Lung microvascular endothelial cell (primary cell): Measurements from ENCODE around the gene BTAF1. TPM values are rescaled to one million over a fixed set of nuclear protein-coding genes. Genes with fewer than 3 reads are reported as not detected.
"Not testable (repeated sequence)": the region's sequence is repeated elsewhere in the genome, so short reads cannot be mapped to it uniquely, and the experiment has no call there.

ENCODE experiments used
- DNase-seq, 2 donors: peaks; one replicate each; pipeline versions ENCODE4 v3.0.0 to v3.0.0-alpha.2; 2010; ENCODE audit warnings: low read depth in 2 of 2
- total RNA-seq: library from RNA; depleted of rRNA; stranded (reverse); fragments of >200 nt; gene quantifications from 2 replicates; pipeline ENCODE4 v1.2.1, GENCODE V29; 2014

BTAF1 gene
- total RNA-seq, 1 donor from 2014 or later = 28.2 TPM

DNA sequence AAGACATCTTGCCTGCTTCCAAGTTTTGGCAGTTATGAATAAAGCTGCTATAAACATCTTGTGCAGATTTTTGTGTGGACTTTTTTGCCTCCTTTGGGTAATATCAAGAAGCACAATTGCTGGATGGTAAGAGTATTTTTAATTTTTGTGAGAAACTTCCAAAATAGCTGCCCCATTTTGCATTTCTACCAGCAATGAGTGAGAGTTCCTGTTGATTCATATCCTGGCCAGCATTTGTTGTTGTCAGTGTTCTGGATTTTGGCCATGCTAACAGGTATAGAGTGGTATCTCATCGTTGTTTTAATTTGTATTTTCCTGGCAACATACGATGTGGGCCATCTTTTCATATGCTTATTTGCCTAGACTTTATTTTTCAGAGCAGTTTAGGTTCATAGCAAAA is 53.9 kb downstream of the BTAF1 start:
- peak; percentile 40 to 61 for DNase-seq

GRCh38 chr10:91978585-91978984 is 55.0 kb downstream of the BTAF1 start:
- DNase-seq = no peak

DNA sequence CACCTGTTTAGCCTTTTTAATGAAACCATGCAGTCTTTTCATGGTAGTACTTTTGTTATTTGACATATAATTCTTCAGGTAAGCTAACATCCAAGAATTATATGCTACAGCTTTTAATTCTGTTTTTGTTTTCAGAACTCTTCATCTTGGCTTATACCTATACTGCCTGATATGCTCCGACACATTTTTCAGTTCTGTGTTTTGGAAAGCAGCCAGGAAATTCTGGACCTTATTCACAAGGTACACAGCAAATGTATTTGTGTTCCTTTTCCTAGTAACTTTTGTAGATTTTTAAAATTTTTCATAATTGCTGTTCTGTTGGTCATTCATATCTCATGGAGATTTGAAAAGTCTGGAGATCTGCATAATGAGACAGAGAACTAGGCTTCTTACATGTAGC is 56.7 kb downstream of the BTAF1 start:
- peak in 1 of 2 donors; percentile 67 for DNase-seq

DNA sequence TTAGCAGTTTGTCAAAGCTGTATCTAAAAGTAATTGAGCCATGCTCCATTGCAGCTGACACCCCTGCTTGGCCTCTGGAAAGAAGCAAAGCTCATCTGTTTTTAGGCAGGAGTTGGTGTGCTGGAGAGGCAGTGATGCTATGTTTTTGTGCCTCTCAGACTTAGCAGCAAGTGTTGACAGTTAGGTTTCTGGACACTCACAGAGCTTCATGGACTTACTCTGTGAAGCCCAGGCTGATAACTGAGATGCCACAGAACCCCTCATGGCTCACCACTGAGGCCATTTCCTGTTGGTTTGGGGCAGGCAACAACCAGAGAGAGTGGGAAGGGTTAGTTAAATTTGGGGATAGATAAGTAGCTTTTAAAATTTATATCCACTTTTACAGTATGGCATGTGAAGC is 59.8 kb downstream of the BTAF1 start:
- no peak for DNase-seq

GRCh38 chr10:91987397-91988037 is 63.9 kb downstream of the BTAF1 start:
- DNase-seq = peak in 1 of 2 donors; percentile 16

DNA sequence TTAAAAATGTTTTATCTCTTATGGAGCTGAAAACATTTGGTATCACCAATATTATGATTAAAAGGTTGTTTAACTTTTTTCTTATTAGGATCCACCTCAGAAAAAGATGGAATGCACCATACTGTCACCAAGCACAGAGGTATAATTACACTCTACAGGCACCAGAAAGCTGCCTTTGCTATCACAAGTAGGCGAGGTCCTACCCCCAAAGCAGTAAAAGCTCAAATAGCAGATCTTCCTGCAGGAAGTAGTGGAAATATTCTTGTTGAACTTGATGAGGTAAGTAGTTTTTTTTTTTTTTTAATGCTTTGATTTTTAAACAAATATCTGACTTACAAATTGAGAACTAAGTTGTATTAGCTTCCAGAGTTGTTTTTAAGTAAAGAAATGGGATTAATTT is 68.5 kb downstream of the BTAF1 start:
- DNase-seq = peak; percentile 5 to 54

GRCh38 chr10:91996266-91996665 is 72.7 kb downstream of the BTAF1 start:
- peak in 1 of 2 donors; percentile 34 for DNase-seq

DNA sequence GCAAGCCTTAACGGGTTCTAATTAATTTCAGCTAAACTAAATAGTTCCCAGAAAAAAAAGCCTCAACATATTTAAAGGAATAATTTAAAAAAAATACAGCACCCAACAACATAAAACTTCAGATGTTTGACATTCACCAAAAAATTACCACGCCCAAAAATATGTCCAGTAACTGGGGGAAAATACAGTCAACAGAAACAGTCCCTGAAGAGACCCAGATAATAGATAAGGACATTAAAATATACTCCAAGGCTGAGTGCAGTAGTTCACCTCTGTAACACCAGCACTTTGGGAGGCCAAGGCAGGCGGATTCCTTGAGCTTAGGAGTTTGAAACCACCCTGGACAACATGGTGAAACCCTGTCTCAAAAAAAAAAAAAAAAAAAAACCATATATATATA is 78.0 kb downstream of the BTAF1 start:
- DNase-seq = no peak

- DNase-seq = no peak
Observed at GRCh38 chr10:92001995-92002394, 78.4 kb downstream of the BTAF1 start.

DNA sequence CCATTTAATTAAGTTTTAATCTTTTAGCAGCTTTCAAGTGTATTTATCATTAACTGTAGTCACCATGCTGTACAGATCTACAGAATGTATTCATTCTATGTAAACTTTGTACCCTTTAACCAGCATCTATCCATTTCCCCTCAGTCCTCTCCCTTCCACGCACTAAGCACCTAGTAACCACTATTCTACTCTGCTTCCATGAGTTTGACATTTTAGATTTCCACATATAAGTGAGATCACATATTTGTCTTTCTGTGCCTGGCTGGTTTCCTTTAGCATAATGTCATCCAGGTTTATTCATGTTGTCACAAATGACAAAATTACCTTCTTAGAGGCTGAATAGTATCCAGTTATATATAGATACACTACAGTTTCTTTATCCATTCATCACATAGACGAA is 79.7 kb downstream of the BTAF1 start:
- peak in 1 of 2 donors; percentile 29 for DNase-seq

- DNase-seq = peak in 1 of 2 donors; percentile 6
Observed at GRCh38 chr10:92005978-92006377, 82.4 kb downstream of the BTAF1 start.

DNA sequence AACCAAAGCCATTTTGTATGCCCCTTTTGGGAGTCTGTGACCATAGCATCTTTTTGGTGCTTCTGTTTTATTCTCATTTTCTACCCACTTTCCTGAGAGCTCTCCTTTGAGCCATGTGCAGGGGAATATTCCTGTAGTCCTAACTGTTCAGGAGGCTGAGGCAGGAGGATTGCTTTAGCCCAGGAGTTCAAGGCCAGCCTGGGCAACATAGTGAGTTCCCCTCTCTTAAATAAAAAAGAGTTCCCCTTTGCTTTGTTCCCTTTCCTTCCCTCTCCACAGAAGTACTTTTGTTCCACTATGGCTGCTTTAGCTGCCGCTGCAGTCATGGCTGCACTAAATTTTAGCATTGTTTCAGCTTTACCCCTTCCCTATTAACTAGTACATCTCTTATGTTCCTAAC is 85.9 kb downstream of the BTAF1 start:
- DNase-seq = no peak

GRCh38 chr10:92010047-92010735 is 86.6 kb downstream of the BTAF1 start:
- DNase-seq = no peak

DNA sequence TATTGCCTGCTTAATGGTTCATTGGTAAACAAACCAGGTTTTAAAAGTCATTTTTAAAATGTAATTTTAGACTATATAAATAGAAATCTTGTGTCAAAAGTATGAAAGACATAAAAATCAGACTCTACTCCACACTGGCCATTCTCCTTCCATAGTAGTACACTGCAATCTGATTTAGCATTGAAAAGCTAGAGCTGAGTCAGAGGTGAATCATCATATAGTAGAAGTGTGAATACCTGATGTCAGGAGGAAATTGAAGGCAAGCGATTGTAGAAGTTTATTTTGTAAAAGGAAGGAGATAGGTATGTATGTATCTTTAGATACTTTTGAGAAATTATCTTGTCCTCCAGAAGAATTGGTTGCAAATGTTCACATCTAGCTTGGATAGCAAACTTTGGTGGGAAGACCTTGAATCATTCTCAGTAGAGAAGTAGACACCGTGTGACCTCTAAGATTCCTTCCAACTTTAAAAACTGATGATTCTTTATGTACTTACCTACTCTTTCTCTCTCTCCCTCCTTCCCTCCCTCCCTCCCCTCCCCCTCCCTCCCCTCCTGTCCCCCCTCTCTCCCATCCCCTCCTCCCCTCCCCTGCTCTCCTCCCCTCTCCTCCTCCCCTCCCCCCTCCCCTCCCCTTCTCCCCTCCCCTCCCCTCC is 88.1 kb downstream of the BTAF1 start:
- peak; percentile 9 to 67 for DNase-seq

GRCh38 chr10:92014620-92015019 is 91.0 kb downstream of the BTAF1 start:
- DNase-seq = no peak

GRCh38 chr10:92024700-92025099 is 101.1 kb downstream of the BTAF1 start:
- DNase-seq = no peak

DNA sequence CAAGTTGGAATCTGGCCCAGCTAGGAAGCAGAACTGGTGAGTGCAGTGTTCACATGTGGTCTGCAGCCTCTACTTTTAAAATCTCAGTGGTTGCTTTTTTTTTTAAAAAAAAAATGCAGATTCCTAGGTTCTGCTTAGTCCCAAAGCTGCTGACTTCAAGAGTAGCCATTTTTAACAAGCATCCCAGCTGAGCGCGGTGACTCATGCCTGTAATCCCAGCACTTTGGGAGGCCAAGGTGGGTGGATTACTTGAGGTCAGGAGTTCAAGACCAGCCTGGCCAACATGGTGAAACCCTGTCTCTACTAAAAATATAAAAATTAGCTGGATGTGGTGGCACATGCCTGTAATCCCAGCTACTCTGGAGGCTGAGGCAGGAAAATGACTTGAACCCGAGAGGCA is 101.8 kb downstream of the BTAF1 start:
- not testable (repeated sequence) for DNase-seq

DNA sequence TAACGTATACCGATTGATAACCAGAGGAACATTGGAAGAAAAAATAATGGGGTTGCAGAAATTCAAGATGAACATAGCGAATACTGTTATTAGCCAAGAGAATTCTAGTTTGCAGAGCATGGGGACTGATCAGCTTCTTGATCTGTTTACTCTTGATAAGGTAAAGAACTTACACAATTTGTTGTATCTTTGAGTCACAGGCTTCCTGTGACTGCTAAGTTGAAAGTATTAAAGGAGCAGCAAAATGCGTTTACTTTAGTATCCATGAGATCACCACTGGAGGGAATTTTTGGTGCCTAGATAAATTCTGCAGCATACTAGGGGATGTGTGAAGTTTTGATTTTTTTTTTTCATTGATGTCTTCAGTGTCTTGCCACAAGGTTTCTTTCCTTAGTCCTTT is 103.6 kb downstream of the BTAF1 start:
- peak in 1 of 2 donors; percentile 27 for DNase-seq

DNA sequence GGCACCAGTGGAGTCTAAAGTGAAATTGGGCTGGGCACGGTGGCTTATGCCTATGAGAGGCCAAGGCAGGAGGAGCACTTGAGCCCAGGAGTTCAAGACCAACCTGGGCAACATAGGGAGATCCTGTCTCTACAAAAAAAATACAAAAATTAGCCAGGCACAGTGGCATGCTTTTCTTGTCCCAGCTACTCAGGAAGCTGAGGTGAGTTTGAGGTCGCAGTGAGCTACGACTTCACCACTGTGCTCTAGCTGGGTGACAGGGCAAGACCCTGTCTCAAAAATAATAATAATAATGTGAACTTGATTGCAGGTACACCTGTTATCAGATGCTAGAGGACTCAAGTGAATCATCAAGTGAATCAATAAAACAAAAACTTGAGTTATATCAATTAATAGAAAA is 108.0 kb downstream of the BTAF1 start:
- DNase-seq = no peak

DNA sequence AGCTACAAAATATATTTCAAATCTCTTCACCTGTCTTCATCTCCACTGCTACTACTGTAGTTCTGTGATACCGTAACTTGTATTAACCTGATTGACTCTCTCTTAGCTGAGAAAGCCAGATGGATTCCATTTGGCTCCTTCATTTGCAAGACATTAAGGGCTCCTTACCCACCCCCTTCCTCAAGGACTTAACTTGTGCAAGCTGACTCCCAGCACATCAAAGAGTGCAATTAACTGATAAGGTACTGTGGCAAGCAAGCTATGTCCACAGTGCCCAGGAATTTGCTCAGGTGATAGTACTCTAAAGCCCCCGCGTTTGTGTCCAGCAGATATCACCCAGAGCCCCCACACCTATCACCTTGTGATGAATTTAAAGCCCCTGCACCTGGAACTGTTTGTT is 109.5 kb downstream of the BTAF1 start:
- DNase-seq = not testable (repeated sequence)

- DNase-seq = no peak
Observed at GRCh38 chr10:92038949-92039348, 115.4 kb downstream of the BTAF1 start.

- DNase-seq = no peak
Observed at GRCh38 chr10:92042541-92042940, 119.0 kb downstream of the BTAF1 start.

DNA sequence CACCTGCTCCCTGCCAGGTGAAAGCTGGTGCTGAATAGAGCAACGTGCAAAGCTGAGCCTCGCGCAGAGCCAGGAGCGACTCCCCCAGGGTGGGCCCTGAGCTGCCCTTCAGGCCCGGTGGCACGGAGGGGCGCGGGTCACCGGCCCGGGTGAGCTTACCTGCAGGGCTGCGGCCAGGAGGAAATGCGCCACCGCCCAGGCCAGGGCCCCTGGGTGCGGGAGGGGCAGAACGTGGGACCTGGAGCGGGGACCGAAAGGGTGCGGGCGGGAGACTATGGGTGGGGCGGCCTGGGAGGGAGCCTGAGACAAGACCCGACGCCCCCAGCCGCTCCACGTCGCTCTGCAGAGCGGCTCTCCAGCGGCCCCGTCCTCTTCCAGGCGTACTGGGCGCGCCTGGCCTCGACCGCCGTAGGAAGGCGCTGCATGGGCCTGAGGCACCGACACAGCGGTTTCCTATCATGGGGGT is 122.1 kb downstream of the BTAF1 start:
- no peak for DNase-seq
